GM23248 (cell line): ENCODE measurements around the gene PLVAP.

ENCODE experiments used
- EZH2 ChIP-seq: fragments of 200-600 bp; sonication (generic); IDR thresholded peaks from 2 replicates; pipeline ENCODE4 v1.6.1; 2018; ENCODE audit warnings: antibody characterized with exemption, mild to moderate bottlenecking; ENCODE audit not compliant: insufficient read depth, poor library complexity, severe bottlenecking
- EZH2phosphoT487 ChIP-seq: fragments of 200-600 bp; sonication (generic); IDR thresholded peaks from 2 replicates; pipeline ENCODE4 v1.6.1; 2018; ENCODE audit warnings: antibody characterized with exemption, moderate library complexity, mild to moderate bottlenecking, low read depth; ENCODE audit not compliant: insufficient read depth

DNA sequence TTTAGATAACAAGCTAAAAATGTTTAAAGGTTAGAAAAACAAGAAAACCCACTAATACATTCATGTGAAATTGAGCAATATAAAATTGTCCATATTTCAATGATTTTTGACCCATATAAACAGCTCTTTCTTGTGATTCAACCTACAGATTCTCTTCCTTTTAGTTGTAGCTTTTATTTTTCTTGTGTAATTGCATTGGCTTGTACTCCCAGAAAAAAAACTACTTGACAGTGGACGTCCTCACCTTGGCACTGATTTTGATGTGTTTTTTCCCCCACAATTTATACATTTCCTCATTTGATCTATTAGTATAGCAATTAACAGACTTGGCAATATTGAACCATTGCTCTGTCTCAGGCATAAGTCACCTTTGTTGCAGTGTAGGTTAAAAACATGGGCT lies 12.1 kb upstream of the PLVAP start:
- TF ChIP-seq EZH2phosphoT487: no peak
- no peak for TF ChIP-seq EZH2
